Measurements from ENCODE around the gene SYNE1.
A peak's percentile ranks its signal among the peaks of the same experiment; 100 is the strongest.

The SYNE1 gene

DNA sequence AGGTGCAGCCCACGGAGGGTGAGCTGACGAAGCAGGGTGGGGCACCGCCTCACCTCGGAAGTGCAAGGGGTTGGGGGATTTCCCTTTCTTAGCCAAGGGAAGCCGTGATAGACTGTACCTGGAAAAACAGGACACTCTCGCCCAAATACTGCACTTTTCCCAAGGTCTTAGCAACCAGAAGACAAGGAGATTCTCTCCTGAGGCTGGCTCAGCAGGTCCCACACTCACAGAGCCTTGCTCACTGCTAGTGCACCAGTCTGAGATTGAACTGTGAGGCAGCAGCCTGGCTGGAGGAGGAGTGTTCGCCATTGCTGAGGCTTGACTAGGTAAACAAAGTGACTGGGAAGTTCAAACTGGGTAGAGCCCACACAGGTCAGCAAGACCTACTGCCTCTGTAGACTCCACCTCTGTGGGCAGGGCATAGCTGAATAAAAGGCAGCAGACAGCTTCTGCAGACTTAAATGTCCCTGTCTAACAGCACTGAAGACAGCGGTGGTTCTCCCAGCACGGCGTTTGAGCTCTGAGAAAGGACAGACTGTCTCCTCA, 28.0 kb downstream of the SYNE1 start:
- Histone ChIP-seq H3K27me3 (replicated peaks; ENCODE audit: control insufficient read depth, insufficient read depth, low read length) (no peaks in the 10 kb centered on the region), H3K9ac (ENCODE audit: low read length) (no peak overlapping the region), H3K36me3 (ENCODE audit: control insufficient read depth, insufficient read depth, low read length, severe bottlenecking) (no peaks in the 10 kb centered on the region), H3K4me3 (ENCODE audit: low read length) (no peak overlapping the region), H3K9me3 (ENCODE audit: control insufficient read depth, low read length) (no peaks in the 10 kb centered on the region), H3K4me1 (ENCODE audit: control insufficient read depth, insufficient read depth, low read length) (no peaks in the 10 kb centered on the region)
- no peak for DNase-seq (ENCODE audit: low read depth)

DNA sequence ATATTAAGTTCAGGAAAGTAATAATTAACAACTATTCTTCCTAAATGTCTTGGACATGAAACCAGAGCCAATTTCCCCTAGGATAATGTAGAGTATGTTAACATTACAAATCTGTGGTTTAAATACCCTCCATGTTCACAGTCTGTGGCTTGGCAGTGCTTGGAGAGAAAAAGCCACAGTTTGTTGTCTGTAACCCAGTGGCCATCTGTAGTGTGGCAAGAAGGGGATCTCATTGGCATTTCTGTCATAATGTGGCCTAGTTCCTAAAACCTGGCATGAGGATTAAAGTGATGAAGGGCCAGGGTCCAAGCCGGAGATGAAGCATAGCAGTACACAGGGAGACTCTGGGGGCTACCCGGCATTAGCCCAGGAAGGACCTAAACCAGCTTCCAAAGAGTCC, 31.2 kb downstream of the SYNE1 start:
- no peak overlapping the region for H3K4me3 ChIP-seq (ENCODE audit: low read length)
- no peaks in the 10 kb centered on the region for H3K4me1 ChIP-seq (ENCODE audit: control insufficient read depth, insufficient read depth, low read length)
- no peaks in the 10 kb centered on the region for H3K36me3 ChIP-seq (ENCODE audit: control insufficient read depth, insufficient read depth, low read length, severe bottlenecking)
- no peak for DNase-seq (ENCODE audit: low read depth)
- H3K9ac ChIP-seq (ENCODE audit: low read length): no peak overlapping the region
- H3K9me3 ChIP-seq (ENCODE audit: control insufficient read depth, low read length): no peaks in the 10 kb centered on the region
- H3K27me3 ChIP-seq (replicated peaks; ENCODE audit: control insufficient read depth, insufficient read depth, low read length): no peaks in the 10 kb centered on the region

GRCh38 chr6:152605342-152605741, 31.8 kb downstream of the SYNE1 start:
- Histone ChIP-seq H3K9me3 (ENCODE audit: control insufficient read depth, low read length) (no peaks in the 10 kb centered on the region), H3K4me3 (ENCODE audit: low read length) (no peak overlapping the region), H3K36me3 (ENCODE audit: control insufficient read depth, insufficient read depth, low read length, severe bottlenecking) (no peaks in the 10 kb centered on the region), H3K9ac (ENCODE audit: low read length) (no peak overlapping the region), H3K27me3 (replicated peaks; ENCODE audit: control insufficient read depth, insufficient read depth, low read length) (no peaks in the 10 kb centered on the region), H3K4me1 (ENCODE audit: control insufficient read depth, insufficient read depth, low read length) (no peaks in the 10 kb centered on the region)
- peak; percentile 12 for DNase-seq (ENCODE audit: low read depth)

DNA sequence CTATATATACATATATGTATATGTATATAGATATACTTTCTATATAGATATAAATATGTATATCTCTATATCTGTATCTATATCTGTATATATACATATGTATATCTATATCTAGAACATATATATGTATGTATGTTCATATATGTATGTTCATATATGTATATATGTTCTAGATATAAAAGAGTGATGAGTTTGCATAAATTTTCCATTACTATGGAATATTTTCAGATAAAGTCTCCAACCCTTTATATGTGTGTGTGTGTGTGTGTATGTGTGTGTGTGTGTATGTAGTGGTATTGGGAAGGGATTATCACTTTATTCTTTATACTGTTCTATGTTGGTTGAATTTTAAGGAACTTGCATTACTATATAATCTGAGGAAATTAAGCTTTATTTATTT, 33.3 kb downstream of the SYNE1 start:
- Histone ChIP-seq H3K4me3 (ENCODE audit: low read length) (no peak overlapping the region), H3K4me1 (ENCODE audit: control insufficient read depth, insufficient read depth, low read length) (peaks cover 8% of the 10 kb centered on the region), H3K9me3 (ENCODE audit: control insufficient read depth, low read length) (no peaks in the 10 kb centered on the region), H3K9ac (ENCODE audit: low read length) (no peak overlapping the region), H3K36me3 (ENCODE audit: control insufficient read depth, insufficient read depth, low read length, severe bottlenecking) (no peaks in the 10 kb centered on the region), H3K27me3 (replicated peaks; ENCODE audit: control insufficient read depth, insufficient read depth, low read length) (no peaks in the 10 kb centered on the region)
- DNase-seq (ENCODE audit: low read depth): no peak

DNA sequence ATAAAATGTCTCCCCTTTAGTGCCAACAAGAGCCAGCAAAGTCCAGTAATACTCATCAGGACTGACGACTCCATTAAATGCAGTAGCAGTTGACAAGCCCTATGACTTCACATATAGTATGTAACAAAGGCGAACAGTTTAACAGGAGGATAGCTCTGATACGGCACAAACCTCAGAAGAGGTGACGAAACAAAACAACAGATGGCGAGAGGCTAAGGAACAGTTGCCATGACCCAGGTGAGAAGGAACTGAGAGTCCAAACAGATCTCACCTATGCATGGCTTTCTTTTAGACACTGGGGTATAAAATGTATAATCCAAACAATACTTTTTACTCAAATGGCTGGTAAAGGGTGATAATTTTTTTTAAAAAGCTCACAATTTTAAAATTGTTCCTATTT, 37.1 kb downstream of the SYNE1 start:
- Histone ChIP-seq H3K4me1 (ENCODE audit: control insufficient read depth, insufficient read depth, low read length) (peaks cover 22% of the 10 kb centered on the region), H3K9me3 (ENCODE audit: control insufficient read depth, low read length) (no peaks in the 10 kb centered on the region), H3K36me3 (ENCODE audit: control insufficient read depth, insufficient read depth, low read length, severe bottlenecking) (no peaks in the 10 kb centered on the region), H3K4me3 (ENCODE audit: low read length) (no peak overlapping the region), H3K9ac (ENCODE audit: low read length) (no peak overlapping the region), H3K27me3 (replicated peaks; ENCODE audit: control insufficient read depth, insufficient read depth, low read length) (no peaks in the 10 kb centered on the region)
- DNase-seq (ENCODE audit: low read depth): no peak

DNA sequence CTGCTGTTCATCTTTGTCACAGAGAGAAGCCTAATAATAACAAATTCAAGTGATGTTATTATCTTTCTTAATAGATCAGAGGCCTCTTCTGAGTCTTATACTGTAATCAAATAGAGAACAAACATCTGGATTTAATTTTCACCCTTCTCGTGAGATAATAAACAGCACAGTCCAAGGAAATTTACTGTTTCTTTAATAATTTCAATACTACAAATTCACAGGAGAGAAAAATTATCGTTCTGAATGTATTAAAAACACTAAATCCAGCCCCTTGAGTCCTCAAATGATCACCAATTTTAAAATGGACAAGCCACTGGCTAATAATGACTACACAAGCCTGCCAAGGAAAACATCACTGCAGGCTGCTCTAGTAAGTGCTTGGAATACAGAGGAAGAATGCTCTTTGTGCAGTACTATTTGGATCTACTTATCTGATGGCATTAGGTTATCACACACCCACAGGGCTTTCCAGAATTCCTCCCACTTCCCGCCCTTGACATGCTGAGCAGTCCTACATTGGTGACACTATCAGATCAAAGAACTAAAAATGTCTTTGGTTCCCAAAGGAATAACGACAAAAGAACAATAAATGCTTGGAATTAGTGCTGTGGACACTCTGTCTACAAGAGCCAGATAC, 38.1 kb downstream of the SYNE1 start:
- H3K9ac ChIP-seq (ENCODE audit: low read length): peak overlapping the region; percentile 13
- H3K4me1 ChIP-seq (ENCODE audit: control insufficient read depth, insufficient read depth, low read length): peaks cover 27% of the 10 kb centered on the region
- no peaks in the 10 kb centered on the region for H3K36me3 ChIP-seq (ENCODE audit: control insufficient read depth, insufficient read depth, low read length, severe bottlenecking)
- DNase-seq (ENCODE audit: low read depth): peak; percentile 18
- H3K27me3 ChIP-seq (replicated peaks; ENCODE audit: control insufficient read depth, insufficient read depth, low read length): no peaks in the 10 kb centered on the region
- H3K9me3 ChIP-seq (ENCODE audit: control insufficient read depth, low read length): no peaks in the 10 kb centered on the region
- H3K4me3 ChIP-seq (ENCODE audit: low read length): peak overlapping the region; percentile 10

DNA sequence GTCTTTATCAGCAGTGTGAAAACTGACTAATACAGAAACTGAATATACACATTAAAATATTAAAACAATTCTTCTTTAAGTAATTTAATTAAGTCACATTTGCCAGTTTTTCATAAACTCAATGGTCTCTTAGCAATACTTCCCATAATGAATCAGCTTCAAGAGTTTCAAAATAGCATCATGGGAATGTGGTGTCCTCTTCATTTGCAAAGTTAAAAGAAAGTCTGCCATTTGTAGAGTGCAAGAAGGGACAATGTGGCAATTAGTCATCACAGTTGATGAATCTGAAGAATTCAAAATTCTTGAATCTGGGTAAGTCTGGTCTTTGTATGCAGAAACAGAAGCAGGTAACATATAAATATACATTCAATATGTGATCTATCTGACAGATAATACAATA, 38.7 kb downstream of the SYNE1 start:
- H3K36me3 ChIP-seq (ENCODE audit: control insufficient read depth, insufficient read depth, low read length, severe bottlenecking): no peaks in the 10 kb centered on the region
- no peaks in the 10 kb centered on the region for H3K27me3 ChIP-seq (replicated peaks; ENCODE audit: control insufficient read depth, insufficient read depth, low read length)
- peak overlapping the region; percentile 10 for H3K4me3 ChIP-seq (ENCODE audit: low read length)
- H3K4me1 ChIP-seq (ENCODE audit: control insufficient read depth, insufficient read depth, low read length): peaks cover 27% of the 10 kb centered on the region
- peak; percentile 3 for DNase-seq (ENCODE audit: low read depth)
- H3K9ac ChIP-seq (ENCODE audit: low read length): no peak overlapping the region
- no peaks in the 10 kb centered on the region for H3K9me3 ChIP-seq (ENCODE audit: control insufficient read depth, low read length)

- H3K9ac ChIP-seq (ENCODE audit: low read length): no peak overlapping the region
- H3K4me1 ChIP-seq (ENCODE audit: control insufficient read depth, insufficient read depth, low read length): peaks cover 27% of the 10 kb centered on the region
- no peak overlapping the region for H3K4me3 ChIP-seq (ENCODE audit: low read length)
- no peak for DNase-seq (ENCODE audit: low read depth)
- no peaks in the 10 kb centered on the region for H3K27me3 ChIP-seq (replicated peaks; ENCODE audit: control insufficient read depth, insufficient read depth, low read length)
- H3K9me3 ChIP-seq (ENCODE audit: control insufficient read depth, low read length): no peaks in the 10 kb centered on the region
- H3K36me3 ChIP-seq (ENCODE audit: control insufficient read depth, insufficient read depth, low read length, severe bottlenecking): no peaks in the 10 kb centered on the region
Measured at GRCh38 chr6:152596726-152597125, 40.4 kb downstream of the SYNE1 start.

DNA sequence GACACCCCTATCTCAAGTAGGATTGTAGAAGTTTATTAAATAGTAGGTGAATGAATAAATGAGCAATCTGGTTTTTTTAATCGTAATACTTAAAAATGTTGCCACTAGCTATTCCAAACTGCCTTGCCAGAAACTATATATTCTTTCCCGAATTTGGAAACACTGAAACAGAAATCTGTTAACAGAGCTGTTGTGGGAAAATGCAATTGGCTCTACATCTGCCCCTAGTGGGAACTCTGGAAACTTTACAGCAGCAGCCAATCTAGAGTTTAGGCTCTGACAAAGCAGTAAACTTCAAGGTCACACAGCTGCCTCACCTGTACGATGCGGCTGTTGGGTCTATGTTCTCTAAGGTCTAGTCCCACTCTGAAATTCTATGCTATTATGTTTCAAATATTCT, 41.7 kb downstream of the SYNE1 start:
- Histone ChIP-seq H3K4me3 (ENCODE audit: low read length) (no peak overlapping the region), H3K27me3 (replicated peaks; ENCODE audit: control insufficient read depth, insufficient read depth, low read length) (no peaks in the 10 kb centered on the region), H3K36me3 (ENCODE audit: control insufficient read depth, insufficient read depth, low read length, severe bottlenecking) (no peaks in the 10 kb centered on the region), H3K4me1 (ENCODE audit: control insufficient read depth, insufficient read depth, low read length) (peaks cover 27% of the 10 kb centered on the region), H3K9me3 (ENCODE audit: control insufficient read depth, low read length) (no peaks in the 10 kb centered on the region), H3K9ac (ENCODE audit: low read length) (peak overlapping the region; percentile 7)
- DNase-seq (ENCODE audit: low read depth): peak; percentile 33

GRCh38 chr6:152594701-152595100, 42.5 kb downstream of the SYNE1 start:
- DNase-seq (ENCODE audit: low read depth): no peak
- no peak overlapping the region for H3K9ac ChIP-seq (ENCODE audit: low read length)
- no peak overlapping the region for H3K4me3 ChIP-seq (ENCODE audit: low read length)
- H3K27me3 ChIP-seq (replicated peaks; ENCODE audit: control insufficient read depth, insufficient read depth, low read length): no peaks in the 10 kb centered on the region
- H3K9me3 ChIP-seq (ENCODE audit: control insufficient read depth, low read length): no peaks in the 10 kb centered on the region
- no peaks in the 10 kb centered on the region for H3K36me3 ChIP-seq (ENCODE audit: control insufficient read depth, insufficient read depth, low read length, severe bottlenecking)
- peaks cover 27% of the 10 kb centered on the region for H3K4me1 ChIP-seq (ENCODE audit: control insufficient read depth, insufficient read depth, low read length)

GRCh38 chr6:152588456-152588855, 48.7 kb downstream of the SYNE1 start:
- DNase-seq (ENCODE audit: low read depth): no peak
- Histone ChIP-seq H3K9ac (ENCODE audit: low read length) (no peak overlapping the region), H3K9me3 (ENCODE audit: control insufficient read depth, low read length) (no peaks in the 10 kb centered on the region), H3K4me3 (ENCODE audit: low read length) (no peak overlapping the region), H3K4me1 (ENCODE audit: control insufficient read depth, insufficient read depth, low read length) (no peaks in the 10 kb centered on the region), H3K36me3 (ENCODE audit: control insufficient read depth, insufficient read depth, low read length, severe bottlenecking) (no peaks in the 10 kb centered on the region), H3K27me3 (replicated peaks; ENCODE audit: control insufficient read depth, insufficient read depth, low read length) (no peaks in the 10 kb centered on the region)

- Histone ChIP-seq H3K36me3 (ENCODE audit: control insufficient read depth, insufficient read depth, low read length, severe bottlenecking) (no peaks in the 10 kb centered on the region), H3K27me3 (replicated peaks; ENCODE audit: control insufficient read depth, insufficient read depth, low read length) (no peaks in the 10 kb centered on the region), H3K4me3 (ENCODE audit: low read length) (no peak overlapping the region), H3K9me3 (ENCODE audit: control insufficient read depth, low read length) (no peaks in the 10 kb centered on the region), H3K4me1 (ENCODE audit: control insufficient read depth, insufficient read depth, low read length) (no peaks in the 10 kb centered on the region), H3K9ac (ENCODE audit: low read length) (no peak overlapping the region)
- no peak for DNase-seq (ENCODE audit: low read depth)
Measured at GRCh38 chr6:152587473-152587872, 49.7 kb downstream of the SYNE1 start.

All from adipocyte (in vitro differentiated cells).